ENCODE data around the gene RB1.

The RB1 gene

DNA sequence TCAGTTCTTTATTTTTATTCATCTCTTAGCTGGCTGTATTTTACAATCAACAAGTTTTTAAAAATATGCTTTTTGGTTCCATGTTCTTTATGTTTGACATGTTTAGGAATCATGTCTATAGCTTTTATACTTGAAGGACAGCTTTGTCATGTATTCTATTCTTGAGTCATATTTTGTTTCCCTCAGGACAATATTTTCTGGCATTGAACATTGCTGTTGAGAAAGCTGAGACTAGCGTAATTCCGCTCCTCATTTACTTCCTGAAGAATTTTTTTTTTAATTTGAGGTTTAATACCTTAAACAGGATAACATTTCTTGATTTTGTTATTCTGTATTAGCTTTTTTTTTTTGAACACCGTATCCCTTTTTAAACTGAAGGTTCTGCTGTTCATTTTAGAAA is 53.2 kb downstream of the RB1 start:
- no peak for DNase-seq

DNA sequence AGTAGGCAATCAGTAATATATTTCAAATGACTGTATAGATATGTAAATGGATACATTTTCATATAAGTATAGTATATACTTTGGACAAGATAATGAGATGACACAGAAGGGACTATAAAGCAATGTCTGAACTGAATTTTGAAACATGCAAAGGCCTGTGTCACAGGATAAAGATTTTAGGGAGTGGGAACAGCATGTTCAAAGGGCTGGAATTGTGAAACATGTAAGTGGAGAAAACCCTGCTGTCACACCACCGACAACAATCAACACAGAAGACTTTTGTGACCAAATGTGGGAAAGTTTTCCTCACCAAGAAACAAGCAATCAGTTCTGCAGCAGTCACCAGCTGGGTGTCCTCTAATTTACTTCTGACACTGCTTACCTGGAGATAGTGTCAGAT is 66.4 kb downstream of the RB1 start:
- DNase-seq, result no peak

DNA sequence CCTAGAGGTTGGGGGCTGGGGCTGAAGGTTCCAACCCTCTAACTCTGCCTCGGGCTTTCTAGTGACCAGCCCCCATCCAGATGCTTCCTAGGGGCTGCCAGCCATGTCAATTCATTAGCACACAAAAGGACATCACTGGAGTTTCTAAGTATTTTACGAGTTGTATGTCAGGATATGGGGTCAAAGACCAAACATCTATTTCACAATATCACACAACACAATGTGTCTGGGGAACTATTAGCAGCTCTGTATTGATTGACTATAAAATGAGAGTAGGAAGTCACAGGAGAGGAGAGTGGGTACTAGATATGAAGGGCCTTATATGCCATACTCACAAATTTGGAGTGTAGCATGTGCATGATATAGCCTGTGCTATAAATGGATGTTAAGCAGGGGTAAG is 67.3 kb downstream of the RB1 start:
- DNase-seq, result no peak

DNA sequence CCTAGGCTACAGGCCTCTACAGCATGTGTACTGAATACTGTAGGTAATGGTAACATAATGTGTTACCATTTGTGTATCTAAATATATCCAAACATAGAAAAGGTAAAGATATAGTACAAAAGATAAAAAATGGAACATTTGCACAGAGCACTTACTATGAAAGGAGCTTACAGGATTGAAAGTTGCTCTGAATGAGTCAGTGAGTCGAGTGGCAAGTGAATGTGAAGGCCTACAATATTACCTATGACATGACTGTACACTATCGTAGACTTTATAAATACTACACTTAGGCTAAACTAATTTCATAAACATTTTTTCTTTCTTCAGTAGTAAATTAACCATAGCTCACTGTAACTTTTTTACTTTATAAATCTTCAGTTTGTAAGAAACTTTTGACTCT is 74.3 kb downstream of the RB1 start:
- DNase-seq, result no peak

DNA sequence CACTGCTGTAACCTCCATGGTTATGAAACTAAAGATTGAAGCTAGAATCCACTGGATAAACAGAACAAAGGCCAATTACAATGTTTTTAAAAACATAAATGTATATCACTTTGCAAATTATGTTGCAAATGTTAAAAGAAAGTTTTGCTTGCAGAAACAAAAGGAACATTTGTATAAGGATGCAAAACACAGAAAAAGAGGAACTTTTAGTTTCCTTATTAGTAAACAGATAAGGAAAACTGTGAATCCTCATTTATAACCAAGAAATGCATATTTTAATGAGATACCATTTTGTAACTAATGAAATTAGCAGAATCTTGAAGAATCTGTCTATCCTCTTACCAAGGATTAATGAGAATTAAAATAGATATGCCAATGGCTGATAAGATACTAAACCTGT is 77.0 kb downstream of the RB1 start:
- no peak for DNase-seq

DNA sequence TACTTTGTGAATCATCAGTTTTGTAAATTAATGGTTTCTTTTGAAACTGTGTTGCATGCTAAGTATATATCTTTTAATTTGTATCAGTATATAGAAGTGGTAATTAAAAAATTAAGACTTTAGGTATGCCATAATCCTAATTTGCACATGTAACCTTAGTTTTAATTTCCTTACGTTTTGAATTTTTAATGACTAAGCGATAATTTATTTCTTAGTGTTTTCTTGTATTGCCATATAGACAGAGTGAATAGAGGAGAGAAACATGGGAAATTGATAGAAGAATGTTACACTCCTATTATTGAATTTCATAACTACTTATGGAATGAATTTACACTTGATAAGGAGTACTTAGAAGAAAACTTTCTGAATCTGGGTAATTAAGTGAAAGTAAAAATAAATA is 79.8 kb downstream of the RB1 start:
- DNase-seq, result no peak

DNA sequence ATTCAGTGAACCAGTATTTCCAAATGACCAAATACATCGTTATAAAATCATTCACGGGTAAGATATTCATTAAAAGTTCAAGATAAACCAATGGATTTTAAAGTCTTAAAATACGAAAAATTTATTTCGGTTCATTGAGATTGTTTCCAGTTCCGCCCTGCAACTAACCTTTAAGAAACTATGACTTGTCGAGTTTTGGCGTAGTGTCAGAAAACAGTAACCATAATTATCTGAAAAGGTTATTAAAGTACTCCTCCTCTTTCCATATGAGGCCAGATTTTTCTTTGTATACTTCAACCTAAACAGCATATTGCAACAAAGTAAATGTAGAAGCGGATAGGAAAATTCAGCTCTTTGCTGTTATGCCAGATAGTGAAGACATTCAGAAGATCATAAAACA is 83.3 kb downstream of the RB1 start:
- DNase-seq, result no peak

DNA sequence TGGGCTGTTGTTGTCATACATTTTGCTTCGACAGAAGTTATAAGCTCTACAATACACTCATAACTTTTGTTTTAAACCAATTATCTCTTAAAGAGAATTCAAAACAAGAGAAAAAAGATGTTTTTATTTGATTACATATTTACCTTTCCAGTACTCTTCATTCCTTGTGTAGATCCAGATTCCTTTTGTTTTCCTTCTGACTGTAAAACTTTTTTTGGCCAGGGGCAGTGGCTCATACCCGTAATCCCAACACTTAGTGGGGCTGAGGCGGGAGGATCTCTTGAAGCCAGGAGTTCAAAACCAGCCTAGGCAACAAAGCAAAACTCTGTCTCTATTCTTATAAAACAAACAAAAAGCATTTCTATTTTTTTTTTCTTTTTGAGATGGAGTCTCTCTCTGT is 87.7 kb downstream of the RB1 start:
- no peak for DNase-seq

DNA sequence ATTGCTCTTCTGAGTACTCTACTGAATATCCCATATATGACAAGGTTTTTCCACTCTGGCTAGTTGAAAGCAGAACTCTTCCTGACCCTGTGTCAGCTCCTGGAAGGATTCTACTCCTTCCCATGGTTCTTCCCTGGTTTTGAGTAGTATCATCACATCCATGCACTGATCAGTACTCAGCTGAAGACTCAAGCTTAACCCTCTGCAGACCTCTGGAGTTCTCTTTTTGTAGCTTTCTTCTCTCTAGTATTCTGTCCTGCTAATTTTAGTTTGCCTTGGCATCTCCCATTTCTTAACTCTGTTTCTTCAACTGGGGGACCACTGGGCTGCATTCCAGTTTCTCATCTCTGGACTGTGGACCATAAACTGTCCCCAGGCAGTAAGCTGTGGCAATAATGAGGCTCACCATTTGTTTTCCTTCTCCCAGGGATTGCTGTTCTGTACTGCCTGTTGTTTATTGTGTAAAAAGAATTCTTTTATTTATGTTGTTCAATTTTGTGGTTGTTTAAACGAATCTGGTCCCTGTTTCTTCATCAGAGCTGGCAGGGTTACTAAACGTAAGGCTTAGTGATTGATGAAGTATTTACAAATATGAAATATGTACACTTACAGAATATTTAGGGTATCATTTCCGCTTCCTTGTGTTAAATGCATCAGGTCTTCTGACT is 89.6 kb downstream of the RB1 start:
- DNase-seq, result no peak

DNA sequence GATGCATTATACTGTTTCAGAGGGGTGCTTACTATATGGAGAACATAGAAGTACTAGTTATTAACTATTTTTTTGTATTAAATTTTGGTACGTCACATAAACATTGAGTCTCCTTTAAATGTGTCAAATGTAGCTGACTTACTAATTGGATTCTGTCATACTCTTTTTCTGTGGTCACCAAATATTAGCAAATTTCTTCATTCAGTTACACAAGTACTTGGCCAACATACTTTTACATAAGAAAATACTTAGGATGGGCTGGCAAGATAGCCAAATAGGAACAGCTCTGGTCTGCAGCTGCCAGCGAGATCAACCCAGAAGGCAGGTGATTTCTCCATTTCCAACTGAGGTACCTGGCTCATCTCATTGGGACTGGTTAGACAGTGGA is 90.1 kb downstream of the RB1 start:
- no peak for DNase-seq

DNA sequence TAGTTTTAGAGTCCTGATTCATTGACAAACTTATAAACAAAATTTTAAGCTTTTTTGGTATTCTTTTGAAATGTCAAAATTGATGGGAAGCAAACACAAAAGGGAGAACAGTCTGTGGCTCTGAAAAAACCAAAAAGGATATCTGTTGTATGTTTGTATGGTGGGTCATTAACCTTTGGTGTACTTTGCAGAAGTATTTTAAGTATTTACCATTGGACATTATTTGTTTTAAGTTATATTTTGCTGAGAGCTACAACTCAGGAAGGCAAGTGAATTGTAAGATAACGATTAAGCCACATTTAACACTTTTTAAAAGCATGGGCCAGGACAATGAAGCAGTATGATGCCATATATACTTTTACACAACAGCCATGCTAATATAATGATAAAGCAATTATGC is 94.2 kb downstream of the RB1 start:
- DNase-seq, result no peak

DNA sequence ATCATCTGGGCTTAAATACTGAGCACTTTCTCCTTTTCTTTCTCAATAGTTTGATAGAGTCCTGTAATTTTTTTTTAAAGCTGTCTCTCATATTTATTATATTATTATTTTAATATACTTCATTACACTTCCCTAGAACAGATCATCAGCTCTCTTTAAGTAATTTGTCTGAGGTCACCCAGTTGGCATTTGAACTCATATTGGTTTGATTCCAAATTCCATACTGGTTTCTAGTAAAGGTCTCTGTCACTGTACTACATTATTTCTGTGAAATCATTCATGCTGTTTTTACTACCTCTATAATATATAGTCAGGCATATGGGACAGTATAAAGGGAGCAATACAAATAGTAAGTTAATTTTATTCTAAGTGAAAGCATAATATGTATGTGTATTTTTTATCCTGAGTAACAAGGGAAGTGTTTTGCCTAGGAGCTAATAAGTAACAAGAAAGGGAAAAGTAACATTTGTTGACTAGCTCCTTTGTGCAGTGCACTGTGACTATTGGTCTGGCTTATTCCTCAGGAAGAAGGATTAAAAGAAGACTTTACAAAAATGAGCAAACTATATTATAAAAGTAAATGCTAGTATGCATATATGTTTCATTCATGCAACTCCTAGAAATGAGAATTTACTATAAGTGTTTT is 95.0 kb downstream of the RB1 start:
- no peak for DNase-seq

DNA sequence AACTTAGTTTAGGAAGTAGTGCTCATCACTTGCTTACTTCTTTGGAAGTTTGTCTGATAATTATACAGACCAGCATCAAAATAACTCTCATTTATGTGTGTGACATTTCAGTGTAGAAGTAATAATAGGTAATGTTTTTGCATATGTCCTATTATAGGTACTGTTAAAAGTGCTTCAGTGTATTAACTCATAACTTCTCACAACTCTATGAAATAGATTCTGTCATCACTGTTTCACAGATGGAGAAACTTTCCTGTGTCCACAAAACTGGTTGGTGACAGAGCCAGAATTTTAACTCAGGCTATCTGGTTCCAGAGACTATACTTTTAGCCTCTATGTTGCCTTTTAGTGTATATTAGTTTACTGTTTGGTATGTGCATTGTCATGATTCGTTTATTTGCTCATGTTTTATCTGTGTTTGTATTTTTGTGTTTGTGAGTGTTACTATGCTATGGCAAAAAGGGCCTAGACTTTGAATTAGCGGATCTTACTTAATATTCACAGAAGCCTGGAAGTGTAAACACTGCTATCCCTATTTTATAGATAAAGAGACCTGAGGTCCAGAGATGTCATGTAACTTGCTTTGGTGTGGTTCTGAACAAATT is 96.6 kb downstream of the RB1 start:
- no peak for DNase-seq

DNA sequence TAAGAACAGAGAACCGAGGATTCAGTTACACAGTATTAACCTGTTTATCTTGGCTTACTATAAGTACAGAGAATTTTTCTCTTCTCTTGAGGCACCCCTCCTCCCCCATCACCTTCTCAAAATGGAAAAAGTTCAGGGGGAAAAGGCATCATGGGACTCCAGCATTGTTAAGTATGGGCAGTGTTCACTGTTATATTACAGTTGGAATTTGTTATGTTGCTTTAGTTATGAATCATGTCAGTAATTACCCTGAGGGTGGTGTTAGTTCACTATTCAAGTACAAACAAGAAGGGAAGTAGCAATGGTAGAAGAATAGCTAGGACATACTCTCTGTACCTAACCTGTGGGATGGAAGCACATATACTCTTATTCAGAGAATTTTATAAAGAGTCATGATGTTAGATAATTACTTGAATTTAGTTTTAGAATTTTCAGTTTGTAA is 97.3 kb downstream of the RB1 start:
- DNase-seq, result no peak

DNA sequence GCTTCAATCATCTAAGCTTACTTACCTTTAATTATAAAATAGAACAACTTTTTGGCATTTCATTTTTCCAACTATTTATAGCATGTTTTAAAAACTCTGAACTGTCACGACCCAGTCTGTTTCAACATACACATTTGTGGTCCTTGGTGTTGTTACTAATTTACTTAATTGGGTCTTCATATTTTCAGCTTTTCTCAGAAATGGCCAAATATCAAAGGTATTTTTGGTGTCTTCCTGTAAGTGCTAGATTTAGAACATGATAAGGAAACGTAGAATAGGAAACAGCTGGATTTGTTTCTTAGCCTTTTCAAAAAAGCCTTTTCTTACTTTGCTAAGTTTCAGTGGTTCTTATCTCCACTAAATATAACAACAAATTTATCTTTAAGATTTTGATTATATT is 97.9 kb downstream of the RB1 start:
- DNase-seq, result no peak

DNA sequence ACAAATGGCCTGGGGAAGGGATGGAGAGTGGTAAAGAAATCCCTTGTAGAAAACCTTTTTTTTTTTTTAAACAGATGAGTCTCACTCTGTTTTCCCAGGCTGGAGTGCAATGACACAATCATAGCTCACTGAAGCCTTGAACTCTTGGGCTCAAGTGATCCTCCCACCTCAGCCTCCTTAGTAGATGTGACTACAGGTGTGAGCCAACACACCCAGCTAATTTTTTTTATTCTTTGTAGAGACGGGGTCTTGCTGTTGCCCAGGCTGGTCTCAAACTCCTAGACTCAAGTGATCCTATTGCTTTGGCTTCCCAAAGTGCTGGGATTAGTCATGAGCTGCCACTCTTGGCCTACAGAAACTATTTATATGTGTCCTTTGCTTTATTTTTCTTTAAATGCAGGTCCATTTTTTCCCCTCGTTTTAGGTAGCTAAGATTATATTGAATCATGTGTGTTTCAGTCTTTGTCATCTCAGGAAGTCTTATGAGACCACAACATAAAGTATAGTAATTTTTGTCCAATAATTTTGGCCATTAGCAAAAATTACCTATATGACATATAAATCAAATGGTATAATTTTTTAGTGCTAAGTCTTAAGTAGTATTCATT is 98.9 kb downstream of the RB1 start:
- peak; percentile 11 for DNase-seq

DNA sequence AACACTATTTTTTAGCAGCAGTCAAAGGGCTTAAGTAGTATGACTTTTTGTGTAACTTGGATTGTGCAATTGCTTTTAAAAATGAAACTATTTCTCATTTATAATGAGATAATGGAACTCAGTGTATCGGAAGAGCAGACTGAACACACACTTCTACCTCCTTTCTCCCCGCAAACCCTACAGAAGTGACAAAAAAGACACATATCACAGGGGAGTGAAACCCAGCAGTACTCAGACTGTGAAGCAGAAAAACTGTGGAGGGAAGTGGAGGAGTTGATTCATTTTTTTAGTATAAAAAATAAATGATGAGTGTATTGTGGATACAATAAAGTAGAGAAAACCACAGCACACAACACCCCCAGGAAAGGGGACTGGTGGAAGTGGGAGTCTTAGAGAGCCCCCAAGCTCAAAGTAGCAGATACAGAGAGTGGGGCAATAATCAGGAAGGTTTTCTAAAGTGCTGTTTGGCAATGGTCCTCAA is 99.6 kb downstream of the RB1 start:
- DNase-seq, result peak; percentile 43

DNA sequence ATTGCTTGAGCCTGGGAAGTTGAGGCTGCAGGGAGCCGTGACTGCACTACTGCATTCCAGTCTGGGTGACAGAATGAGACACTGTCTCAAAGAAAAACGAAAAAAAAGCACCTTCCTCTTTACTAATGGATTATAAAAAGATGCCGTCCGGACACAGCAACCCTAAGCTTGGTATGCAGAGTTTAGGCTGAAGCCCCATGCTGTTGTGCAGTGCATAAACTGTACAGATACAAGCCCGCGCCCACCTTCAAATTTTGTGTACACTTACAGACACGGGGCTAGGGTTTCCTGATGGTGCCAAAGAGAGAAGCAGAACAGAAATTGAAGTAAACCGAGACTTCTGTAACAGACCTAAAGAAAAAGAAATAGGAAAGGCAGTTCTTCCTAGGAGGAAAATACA is 100.4 kb downstream of the RB1 start:
- DNase-seq, result no peak

DNA sequence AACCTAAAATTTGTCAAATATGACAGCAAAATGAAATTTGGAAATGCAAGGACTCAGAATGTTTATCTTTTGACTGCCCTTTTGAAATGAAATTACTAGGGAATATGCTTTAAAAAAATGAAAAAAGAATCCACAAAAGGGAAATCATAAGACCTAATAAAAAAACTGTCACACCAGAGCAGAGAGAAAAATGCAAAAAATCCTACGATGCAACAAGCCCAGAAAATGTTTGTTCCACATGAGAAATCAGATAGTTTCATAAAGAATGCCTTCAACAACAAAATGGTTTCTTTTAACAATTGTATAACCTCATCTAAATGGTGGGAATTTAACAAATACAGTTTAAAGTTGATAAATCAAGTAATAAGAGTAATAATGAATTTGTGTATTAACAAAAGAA is 101.4 kb downstream of the RB1 start:
- no peak for DNase-seq

DNA sequence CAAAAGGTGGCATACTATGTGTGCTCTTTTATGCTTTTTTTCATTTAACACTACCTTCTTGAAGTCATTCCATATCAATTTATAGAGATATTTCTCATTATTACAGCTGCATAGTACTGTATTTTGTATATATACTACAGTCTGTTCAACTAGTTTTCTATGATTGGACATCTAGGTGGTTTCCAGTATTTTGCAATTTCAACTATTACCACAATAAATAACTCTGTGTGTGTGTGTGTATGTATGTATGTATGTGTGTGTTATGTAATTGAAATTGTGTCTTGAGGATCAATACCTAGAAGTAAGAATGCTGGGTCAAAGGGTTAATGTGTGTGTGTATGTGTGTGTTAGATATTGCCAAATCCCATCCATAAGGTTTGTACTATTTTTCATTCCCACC is 102.3 kb downstream of the RB1 start:
- DNase-seq, result no peak

DNA sequence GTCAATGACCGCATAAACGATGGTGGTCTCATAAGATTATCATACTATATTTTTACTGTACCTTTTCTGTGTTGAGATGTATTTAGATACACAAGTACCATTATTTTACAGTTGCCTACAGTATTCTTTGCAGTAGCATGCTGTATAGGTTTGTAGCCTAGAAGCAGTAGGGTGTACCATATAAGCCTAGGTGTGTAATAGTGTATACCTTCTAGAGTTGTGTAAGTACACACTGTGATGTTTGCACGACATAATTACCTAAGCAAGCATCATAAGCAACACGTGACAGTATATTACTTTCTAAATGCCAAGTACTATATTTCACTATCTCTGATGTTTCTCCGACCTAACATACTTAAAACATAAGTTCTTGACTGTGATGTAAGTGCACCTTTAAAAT is 106.6 kb downstream of the RB1 start:
- no peak for DNase-seq

DNA sequence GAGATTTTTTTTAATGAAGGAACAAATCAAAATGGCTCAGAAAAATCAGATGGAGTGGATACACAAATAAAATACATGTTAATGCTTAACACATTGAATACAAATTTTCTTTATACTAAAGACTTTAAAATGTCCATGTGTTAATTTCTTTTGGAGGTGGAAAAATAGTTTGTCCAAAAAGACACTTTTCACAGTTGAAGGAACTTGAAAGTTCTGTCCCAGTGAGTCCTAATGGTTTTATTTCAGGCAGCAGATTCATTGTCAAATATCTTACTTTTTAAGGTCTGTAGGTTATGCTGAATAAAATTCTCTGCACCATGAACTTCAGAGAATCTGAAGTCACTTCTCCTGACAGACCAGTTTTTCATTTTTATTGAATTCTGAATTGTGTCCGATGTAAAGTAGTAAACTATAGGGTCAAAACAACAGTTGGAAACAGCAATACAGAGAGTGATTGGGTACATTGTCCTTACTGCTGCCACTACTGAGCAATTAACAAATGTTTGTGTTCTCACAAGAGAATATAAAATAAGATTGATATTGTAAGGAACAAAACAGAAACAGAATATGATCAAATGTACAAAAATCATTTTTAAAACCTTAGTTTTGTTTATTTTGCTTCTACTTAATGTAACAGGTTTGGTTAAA is 107.7 kb downstream of the RB1 start:
- DNase-seq, result no peak

DNA sequence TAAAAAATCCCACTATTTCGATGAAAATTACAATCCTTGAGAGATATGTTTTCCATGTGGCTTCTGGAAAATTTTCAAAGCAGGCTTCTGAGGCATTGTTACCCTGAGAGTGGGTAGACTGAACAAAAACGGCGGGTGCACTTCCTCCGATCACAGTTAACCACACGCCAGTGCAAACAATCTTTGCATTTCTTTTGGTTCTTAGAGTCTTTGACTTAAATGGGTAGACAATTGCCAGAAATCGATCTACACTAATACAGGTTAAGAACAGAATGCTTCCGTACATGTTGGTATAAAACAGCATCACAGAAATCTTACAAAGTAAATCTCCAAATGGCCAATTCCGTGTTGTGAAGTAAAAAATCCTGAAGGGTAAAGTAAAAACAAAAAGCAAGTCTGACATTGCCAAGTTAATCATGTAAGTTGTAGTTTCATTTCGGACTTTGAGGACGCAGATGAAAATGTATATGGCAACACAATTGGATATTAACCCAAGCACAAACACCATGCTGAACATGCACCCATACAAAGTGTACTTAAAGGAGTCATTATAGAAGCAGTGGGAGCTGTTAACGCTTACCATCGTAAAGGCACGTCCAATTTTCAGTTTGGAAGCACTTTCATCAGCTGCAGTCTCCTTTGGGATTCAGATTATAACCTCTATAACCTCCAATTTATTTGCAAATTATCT is 108.4 kb downstream of the RB1 start:
- DNase-seq, result peak; percentile 23

All from activated naive CD4-positive, alpha-beta T cell treated with Interleukin-2 at 50 U/mL for 16 hours (primary cell).